GM13976 (cell line): ENCODE results near the gene CACNA2D3.

Experiments
- DNase-seq: peaks from one replicate; pipeline ENCODE4 v3.0.0; 2012; ENCODE audit warnings: low spot score
- CTCF ChIP-seq: IDR thresholded peaks from 2 replicates; pipeline ENCODE4 v1.5.1; 2012; ENCODE audit warnings: borderline replicate concordance, mild to moderate bottlenecking; ENCODE audit not compliant: insufficient read depth; ENCODE audit errors: extremely low read depth, missing control alignments, control extremely low read depth
- in situ Hi-C: fragments of 300-500 bp; cut with MboI; formaldehyde crosslinking; loops from one replicate; pipeline ENCODE4 v1.12.0; 2022; ENCODE audit warnings: low sequenced_read_pairs, mixed read lengths, inconsistent platforms; ENCODE audit not compliant: unreplicated experiment

CACNA2D3 gene

GRCh38 chr3:55014081-55014480 is 891.7 kb downstream of the CACNA2D3 start:
- no peak for DNase-seq

GRCh38 chr3:55014906-55015305 is 892.6 kb downstream of the CACNA2D3 start:
- in situ Hi-C loops: no loop called here
- no peak for TF ChIP-seq CTCF
- no peak for DNase-seq

More at GRCh38 chr3:55014081-55014480, 891.7 kb downstream of the CACNA2D3 start:
- TF ChIP-seq CTCF: no peak
- in situ Hi-C loops: no loop called here

- in situ Hi-C loops: no loop called here
- no peak for DNase-seq
- no peak for TF ChIP-seq CTCF
Observed at GRCh38 chr3:55017876-55018275, 895.5 kb downstream of the CACNA2D3 start.

- TF ChIP-seq CTCF: no peak
- in situ Hi-C loops: no loop called here
- DNase-seq: no peak
Observed at GRCh38 chr3:55030938-55031337, 908.6 kb downstream of the CACNA2D3 start.

GRCh38 chr3:55036883-55037577 is 914.7 kb downstream of the CACNA2D3 start:
- DNase-seq: no peak
- no peak for TF ChIP-seq CTCF
- in situ Hi-C loops: no loop called here

- DNase-seq: no peak
- in situ Hi-C loops: no loop called here
- TF ChIP-seq CTCF: no peak
Observed at GRCh38 chr3:55042591-55042990, 920.2 kb downstream of the CACNA2D3 start.

GRCh38 chr3:55044486-55044885 is 922.1 kb downstream of the CACNA2D3 start:
- in situ Hi-C loops: no loop called here
- TF ChIP-seq CTCF: no peak
- no peak for DNase-seq
